ENCODE results near the gene CDT1. TPM values are rescaled to one million over a fixed set of nuclear protein-coding genes. Genes with fewer than 3 reads are reported as not detected.

CDT1 gene
- total RNA-seq, 1 experiment from 2014 or later = 39.9 TPM

DNA sequence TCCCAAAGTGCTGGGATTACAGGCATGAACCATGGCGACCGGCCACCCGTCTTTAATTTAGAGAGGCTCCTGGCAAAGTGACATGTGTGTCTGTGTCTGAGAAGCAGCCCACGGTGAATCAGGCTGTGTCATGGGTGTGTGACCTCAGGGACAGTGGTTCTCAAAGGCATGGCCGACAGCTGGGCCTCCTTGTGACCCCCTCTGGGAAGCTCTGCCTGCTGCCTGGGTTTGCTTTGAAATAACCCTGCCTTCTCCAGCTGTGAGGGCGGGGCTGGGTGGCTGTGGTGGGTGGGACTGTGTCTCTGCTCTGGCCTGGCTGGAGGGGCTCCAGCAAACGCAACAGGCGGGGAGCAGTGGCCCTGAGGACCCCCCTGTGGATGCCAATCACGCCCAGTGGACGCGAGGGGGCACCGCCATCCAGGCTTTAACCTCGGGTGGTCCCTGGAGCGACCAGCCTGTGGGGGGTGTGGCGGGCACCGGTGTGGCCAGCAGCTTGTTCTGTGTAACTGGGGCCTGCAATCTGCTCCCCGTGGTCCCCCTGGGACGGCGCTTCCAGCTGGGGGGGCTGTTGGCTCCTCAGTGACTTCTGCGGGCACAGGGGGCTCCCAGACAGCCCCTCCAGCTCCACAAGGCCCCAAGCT is 16.9 kb downstream of the CDT1 start:
- CTCF ChIA-PET = interaction anchor here (0.7 kb wide), 1 partner anchor 83 kb away, joined by 5 read pairs; no protein-coding TSS in a partner anchor
- no peaks in the 10 kb centered on the region for H3K9me3 ChIP-seq (ENCODE audit: control insufficient read depth, insufficient read depth, low read depth, low read length)

GRCh38 chr16:88821168-88821850 is 17.7 kb downstream of the CDT1 start:
- intact Hi-C loops (cut with micrococcal nuclease; ENCODE audit: unreplicated experiment) (no loop called here), in situ Hi-C loops (cut with HindIII; ENCODE audit: low pct_unique_long_range_greater_than_20kb, low sequenced_read_pairs) (no loop called here)
- no TSS peak for BruUV-seq (replicated peaks)

More for the DNA sequence above, 16.9 kb downstream of the CDT1 start:
- intact Hi-C loops (cut with micrococcal nuclease; ENCODE audit: unreplicated experiment) = no loop called here
- no peak for DNase-seq (ENCODE audit: low read depth, low spot score)
- in situ Hi-C loops (cut with HindIII; ENCODE audit: low pct_unique_long_range_greater_than_20kb, low sequenced_read_pairs) = no loop called here
- no peaks in the 10 kb centered on the region for H3K27me3 ChIP-seq (ENCODE audit: control insufficient read depth, insufficient read depth, low read length)
- H3K36me3 ChIP-seq (ENCODE audit: control insufficient read depth, insufficient read depth, low read length) = no peaks in the 10 kb centered on the region
- BruUV-seq (replicated peaks) = no TSS peak
- no peaks in the 10 kb centered on the region for H3K4me1 ChIP-seq (ENCODE audit: control insufficient read depth, insufficient read depth, low read length)
- TF ChIP-seq POLR2AphosphoS5 (IDR thresholded peaks at IDR 0.05; ENCODE audit: low read depth, low read length) (no peak), TCF7L2 (IDR thresholded peaks at IDR 0.05; ENCODE audit: low read depth, low read length) (no peak), SIN3A (IDR thresholded peaks at IDR 0.05; ENCODE audit: borderline replicate concordance, insufficient read depth, low read depth, low read length) (no peak), REST (IDR thresholded peaks at IDR 0.05; ENCODE audit: insufficient read depth in 1 of 2, low read depth in 2 of 2, low read length in 1 of 2) (no peak)
- TF ChIP-seq, protein P1, sequence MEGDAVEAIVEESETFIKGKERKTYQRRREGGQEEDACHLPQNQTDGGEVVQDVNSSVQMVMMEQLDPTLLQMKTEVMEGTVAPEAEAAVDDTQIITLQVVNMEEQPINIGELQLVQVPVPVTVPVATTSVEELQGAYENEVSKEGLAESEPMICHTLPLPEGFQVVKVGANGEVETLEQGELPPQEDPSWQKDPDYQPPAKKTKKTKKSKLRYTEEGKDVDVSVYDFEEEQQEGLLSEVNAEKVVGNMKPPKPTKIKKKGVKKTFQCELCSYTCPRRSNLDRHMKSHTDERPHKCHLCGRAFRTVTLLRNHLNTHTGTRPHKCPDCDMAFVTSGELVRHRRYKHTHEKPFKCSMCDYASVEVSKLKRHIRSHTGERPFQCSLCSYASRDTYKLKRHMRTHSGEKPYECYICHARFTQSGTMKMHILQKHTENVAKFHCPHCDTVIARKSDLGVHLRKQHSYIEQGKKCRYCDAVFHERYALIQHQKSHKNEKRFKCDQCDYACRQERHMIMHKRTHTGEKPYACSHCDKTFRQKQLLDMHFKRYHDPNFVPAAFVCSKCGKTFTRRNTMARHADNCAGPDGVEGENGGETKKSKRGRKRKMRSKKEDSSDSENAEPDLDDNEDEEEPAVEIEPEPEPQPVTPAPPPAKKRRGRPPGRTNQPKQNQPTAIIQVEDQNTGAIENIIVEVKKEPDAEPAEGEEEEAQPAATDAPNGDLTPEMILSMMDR (IDR thresholded peaks at IDR 0.05) = no peak
- no peak for ATAC-seq
- no peak overlapping the region for H3K4me3 ChIP-seq (ENCODE audit: low read depth in 2 of 2, low read length in 2 of 2)
- POLR2A ChIA-PET = no interaction called here
- H3K27ac ChIP-seq (ENCODE audit: low read length) = no peak overlapping the region

More at GRCh38 chr16:88821168-88821850, 17.7 kb downstream of the CDT1 start:
- DNase-seq (ENCODE audit: low read depth, low spot score) = no peak
- ATAC-seq = no peak
- TF ChIP-seq POLR2AphosphoS5 (IDR thresholded peaks at IDR 0.05; ENCODE audit: low read depth, low read length) = no peak
- no peak for TF ChIP-seq REST (IDR thresholded peaks at IDR 0.05; ENCODE audit: insufficient read depth in 1 of 2, low read depth in 2 of 2, low read length in 1 of 2)
- TF ChIP-seq, protein P1 (IDR thresholded peaks at IDR 0.05) = no peak
- no peak for TF ChIP-seq TCF7L2 (IDR thresholded peaks at IDR 0.05; ENCODE audit: low read depth, low read length)
- no peak for TF ChIP-seq SIN3A (IDR thresholded peaks at IDR 0.05; ENCODE audit: borderline replicate concordance, insufficient read depth, low read depth, low read length)
- Histone ChIP-seq H3K36me3 (ENCODE audit: control insufficient read depth, insufficient read depth, low read length) (no peaks in the 10 kb centered on the region), H3K9me3 (ENCODE audit: control insufficient read depth, insufficient read depth, low read depth, low read length) (no peaks in the 10 kb centered on the region), H3K27me3 (ENCODE audit: control insufficient read depth, insufficient read depth, low read length) (no peaks in the 10 kb centered on the region), H3K27ac (ENCODE audit: low read length) (no peak overlapping the region), H3K4me1 (ENCODE audit: control insufficient read depth, insufficient read depth, low read length) (no peaks in the 10 kb centered on the region), H3K4me3 (ENCODE audit: low read depth in 2 of 2, low read length in 2 of 2) (no peak overlapping the region)
- CTCF ChIA-PET = no interaction called here
- POLR2A ChIA-PET = no interaction called here
